Measurements from ENCODE around the gene OR52E4.

DNA sequence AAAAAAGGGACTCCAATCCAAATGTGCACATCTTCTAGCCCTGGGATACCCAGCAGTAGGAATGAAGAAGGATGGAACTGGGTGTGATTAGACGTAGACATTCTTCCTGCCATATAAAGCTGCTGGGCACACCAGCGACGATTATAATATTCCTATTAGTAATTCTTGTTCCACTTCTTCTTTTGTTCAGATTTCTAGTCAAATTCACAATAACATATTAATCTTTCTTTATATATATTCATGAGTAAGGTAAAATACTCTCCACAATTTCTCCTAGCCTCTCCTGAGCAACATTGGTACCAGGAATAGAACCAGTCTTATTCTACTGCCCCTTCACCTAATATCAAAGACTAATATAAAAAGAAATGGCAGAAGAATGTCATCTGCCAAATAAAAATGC, 22.8 kb upstream of the OR52E4 start, which contains the start of gene OR52E8:
- TF ChIP-seq POLR2A (IDR thresholded peaks at IDR 0.05; ENCODE audit: low read depth, low read length) (no peak), RCOR1 (IDR thresholded peaks at IDR 0.05; ENCODE audit: insufficient replicate concordance, low read length) (no peak), RFX5 (IDR thresholded peaks at IDR 0.05; ENCODE audit: low read depth, low read length) (no peak), ELK1 (IDR thresholded peaks at IDR 0.05; ENCODE audit: borderline replicate concordance, low read depth, low read length) (no peak), RAD21 (IDR thresholded peaks at IDR 0.05; ENCODE audit: low read length) (no peak)
- TF ChIP-seq, protein P1, sequence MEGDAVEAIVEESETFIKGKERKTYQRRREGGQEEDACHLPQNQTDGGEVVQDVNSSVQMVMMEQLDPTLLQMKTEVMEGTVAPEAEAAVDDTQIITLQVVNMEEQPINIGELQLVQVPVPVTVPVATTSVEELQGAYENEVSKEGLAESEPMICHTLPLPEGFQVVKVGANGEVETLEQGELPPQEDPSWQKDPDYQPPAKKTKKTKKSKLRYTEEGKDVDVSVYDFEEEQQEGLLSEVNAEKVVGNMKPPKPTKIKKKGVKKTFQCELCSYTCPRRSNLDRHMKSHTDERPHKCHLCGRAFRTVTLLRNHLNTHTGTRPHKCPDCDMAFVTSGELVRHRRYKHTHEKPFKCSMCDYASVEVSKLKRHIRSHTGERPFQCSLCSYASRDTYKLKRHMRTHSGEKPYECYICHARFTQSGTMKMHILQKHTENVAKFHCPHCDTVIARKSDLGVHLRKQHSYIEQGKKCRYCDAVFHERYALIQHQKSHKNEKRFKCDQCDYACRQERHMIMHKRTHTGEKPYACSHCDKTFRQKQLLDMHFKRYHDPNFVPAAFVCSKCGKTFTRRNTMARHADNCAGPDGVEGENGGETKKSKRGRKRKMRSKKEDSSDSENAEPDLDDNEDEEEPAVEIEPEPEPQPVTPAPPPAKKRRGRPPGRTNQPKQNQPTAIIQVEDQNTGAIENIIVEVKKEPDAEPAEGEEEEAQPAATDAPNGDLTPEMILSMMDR (conservative IDR thresholded peaks at IDR 0.05; ENCODE audit: low read depth, low read length) = no peak

Measured in IMR-90 (cell line).